HG02943 (cell line): Measurements from ENCODE around the gene LAMTOR5.

Experiments
- ATAC-seq: cut with Tn5 transposase; IDR thresholded peaks from one replicate; pipeline ENCODE4 v1.9.1; 2021; ENCODE audit warnings: mild to moderate bottlenecking, low read depth, moderate library complexity; ENCODE audit not compliant: unreplicated experiment

LAMTOR5 gene

DNA sequence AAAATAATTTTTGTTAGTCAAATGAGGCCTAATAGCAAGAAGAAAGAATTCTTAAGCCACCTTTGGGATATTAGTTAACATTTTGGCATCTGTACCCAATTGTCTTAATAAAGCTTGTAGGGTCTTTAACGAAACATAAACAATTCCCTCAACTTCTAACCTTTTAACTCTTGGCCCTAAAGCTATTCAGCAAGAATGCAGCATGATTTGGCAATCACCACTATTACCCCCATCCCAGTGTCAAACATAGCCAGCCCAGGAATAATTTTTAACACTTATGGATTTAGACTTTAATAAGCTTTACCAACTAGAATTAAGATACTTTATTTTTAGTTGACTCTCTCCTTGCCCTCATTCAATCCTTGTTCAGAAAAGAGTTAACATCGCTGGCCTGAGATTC, 14.2 kb downstream of the LAMTOR5 start:
- no peak for ATAC-seq

DNA sequence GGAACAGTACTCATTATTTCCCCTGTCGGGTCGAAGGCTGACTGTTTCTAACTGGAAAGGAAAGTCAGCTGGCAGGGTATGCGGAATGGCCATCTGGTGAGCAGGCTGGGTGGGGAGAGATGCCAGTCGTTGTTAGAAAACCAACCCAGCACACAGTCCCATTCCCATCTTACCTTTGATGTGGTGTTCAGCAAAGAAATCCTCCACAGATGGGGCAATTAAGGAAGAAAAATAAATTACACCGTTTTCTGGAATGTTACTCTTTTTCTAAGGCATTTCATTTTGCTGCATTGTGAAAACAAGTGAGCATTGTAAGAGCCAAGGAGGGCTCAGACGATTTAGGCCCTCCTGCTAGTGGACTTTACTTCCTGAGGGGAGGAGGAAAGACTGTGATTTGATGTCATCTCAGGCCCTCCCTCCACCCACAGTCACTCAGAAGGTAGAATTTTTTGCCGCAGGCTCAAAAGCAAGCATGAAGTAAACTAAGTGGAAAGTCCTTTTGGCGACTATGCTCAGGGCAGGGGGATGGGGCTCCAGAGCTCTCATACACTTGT, 16.7 kb downstream of the LAMTOR5 start, which contains the start of gene SLC16A4:
Gene SLC16A4 (minus strand): TSS at position 335 of the 554 bp plus-strand sequence. CDS start 1,703 bp downstream, outside the sequence.
- no peak for ATAC-seq

GRCh38 chr1:110390096-110390495, 17.4 kb downstream of the LAMTOR5 start:
- ATAC-seq, result no peak

- ATAC-seq, result no peak
Measured at GRCh38 chr1:110387048-110387754, 20.3 kb downstream of the LAMTOR5 start.

GRCh38 chr1:110385369-110385768, 22.1 kb downstream of the LAMTOR5 start:
- no peak for ATAC-seq

DNA sequence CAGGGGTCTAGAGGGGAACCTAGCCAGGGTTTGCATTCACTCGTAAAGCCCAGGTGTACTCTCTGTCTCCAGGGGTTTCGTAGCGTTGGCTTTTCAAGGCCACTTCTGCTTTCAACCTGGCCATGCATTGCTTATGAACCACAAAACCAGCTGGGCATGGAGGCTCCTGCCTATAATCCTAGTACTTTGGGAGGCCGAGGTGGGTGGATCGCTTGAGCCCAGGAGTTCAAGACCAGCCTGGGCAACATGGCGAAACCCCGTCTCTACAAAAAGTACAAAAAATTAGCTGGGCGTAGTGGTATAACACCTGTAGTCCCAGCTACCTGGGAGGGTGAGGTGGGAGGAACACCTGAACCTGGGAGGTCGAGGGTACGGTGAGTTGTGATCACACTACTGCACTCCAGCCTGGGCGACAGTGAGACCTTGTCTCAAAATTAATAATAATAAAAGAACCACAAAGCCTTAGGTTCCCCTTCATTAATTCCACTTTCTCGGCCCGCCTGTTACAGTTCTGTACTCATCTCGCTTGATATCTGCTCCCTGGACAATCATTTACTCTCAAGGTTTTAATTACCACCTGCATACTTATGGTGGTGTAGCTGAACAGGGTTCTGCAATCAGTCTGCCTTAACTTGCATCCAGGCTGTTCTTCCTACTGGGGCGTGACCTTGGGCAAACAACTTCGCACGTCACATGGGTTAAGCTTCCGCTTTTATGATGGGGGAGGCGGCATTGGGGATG, 22.7 kb downstream of the LAMTOR5 start:
- ATAC-seq, result no peak

DNA sequence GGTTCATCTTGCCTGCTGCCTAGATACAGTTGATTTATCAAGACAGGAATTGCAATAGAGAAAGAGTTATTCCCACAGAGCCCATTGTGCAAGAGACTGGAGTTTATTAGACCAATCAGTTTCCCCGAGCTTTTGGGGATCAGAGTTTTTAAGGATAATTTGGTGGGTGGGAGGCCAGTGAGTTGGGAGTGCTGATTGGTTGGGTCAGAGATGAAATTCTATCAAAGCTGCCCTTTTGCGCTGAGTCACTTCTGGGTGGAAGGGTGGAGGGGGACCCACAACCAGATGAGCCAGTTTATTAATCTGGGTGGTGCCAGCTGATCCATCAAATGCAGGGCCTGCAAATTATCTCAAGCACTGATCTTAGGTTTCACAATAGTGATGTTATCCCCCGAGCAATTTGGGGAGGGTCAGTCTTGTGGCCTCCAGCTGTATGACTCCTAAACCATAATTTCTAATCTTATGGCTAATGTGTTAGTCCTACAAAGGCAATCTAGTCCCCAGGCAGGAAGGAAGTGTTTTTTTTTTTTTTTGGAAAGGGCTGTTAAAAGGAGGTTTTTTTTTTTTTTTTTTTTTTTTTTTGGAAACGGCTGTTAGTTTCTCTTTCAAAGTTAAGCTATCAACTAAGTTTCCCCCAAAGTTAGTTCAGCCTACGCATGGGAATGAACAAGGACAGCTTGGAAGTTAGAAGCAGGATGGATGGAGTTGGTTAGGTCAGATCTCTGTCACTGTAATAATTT, 24.1 kb downstream of the LAMTOR5 start:
- no peak for ATAC-seq

GRCh38 chr1:110380672-110381283, 26.7 kb downstream of the LAMTOR5 start:
- ATAC-seq, result no peak

GRCh38 chr1:110375490-110375889, 32.0 kb downstream of the LAMTOR5 start:
- no peak for ATAC-seq

- no peak for ATAC-seq
Measured at GRCh38 chr1:110370827-110371226, 36.7 kb downstream of the LAMTOR5 start.

GRCh38 chr1:110364221-110364620, 43.3 kb downstream of the LAMTOR5 start:
- ATAC-seq, result no peak

GRCh38 chr1:110361856-110362255, 45.6 kb downstream of the LAMTOR5 start:
- no peak for ATAC-seq

DNA sequence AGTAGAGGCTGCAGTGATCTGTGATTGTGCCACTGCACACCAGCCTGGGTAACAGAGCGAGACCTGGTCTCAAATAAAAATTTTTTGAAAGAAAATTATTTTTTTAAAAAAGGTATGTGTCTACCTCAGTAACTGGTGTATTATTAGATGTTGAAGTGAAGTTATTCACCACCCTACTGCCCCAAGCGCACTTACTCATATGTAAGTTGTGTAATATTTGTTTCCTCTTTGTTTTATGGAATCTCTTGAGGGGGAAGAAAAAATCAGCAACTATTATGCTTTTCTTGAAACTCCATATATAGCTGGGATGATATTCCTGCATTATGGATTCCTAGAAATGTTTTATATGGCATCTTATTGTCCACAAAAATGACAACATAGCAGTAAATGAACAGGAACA, 47.1 kb downstream of the LAMTOR5 start:
- ATAC-seq, result no peak

DNA sequence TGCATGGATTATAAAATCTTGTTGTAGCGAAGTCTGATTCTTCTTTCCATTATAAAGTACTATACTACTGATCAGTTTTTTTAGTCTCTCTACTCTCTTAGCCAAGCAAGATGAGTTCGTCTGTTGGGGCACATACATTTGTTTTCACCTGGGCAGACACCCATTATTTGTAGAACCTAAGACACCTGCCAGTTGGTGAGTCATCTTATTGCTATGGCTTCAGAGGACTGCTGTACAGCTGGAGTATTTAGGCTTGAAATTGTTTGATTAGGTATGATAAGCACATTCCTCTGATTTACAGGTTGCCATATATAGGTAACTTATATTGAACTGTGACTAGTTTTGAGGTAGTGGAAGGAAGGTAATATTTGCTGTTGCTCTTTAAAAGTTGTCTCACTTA, 51.1 kb downstream of the LAMTOR5 start:
- no peak for ATAC-seq

GRCh38 chr1:110355321-110355720, 52.2 kb downstream of the LAMTOR5 start:
- ATAC-seq, result no peak
